Measurements from ENCODE around the gene PNLDC1. TPM values are rescaled to one million over a fixed set of nuclear protein-coding genes. Genes with fewer than 3 reads are reported as not detected.
"Not testable (repeated sequence)": the region's sequence is repeated elsewhere in the genome, so short reads cannot be mapped to it uniquely, and the experiment has no call there.

Gene PNLDC1
- total RNA-seq, 1 donor from 2014 or later: not detected

- intact Hi-C loops (cut with DNase I): no loop called here
- DNase-seq (no peak), ATAC-seq (ENCODE audit: poor library complexity) (no peak)
These were observed 13.7 kb downstream of the PNLDC1 start for GRCh38 chr6:159813781-159814180.

GRCh38 chr6:159815410-159815809 lies 15.3 kb downstream of the PNLDC1 start:
- ATAC-seq (ENCODE audit: poor library complexity) (no peak), DNase-seq (no peak)
- intact Hi-C loops (cut with DNase I): no loop called here

GRCh38 chr6:159816775-159817174 lies 16.7 kb downstream of the PNLDC1 start:
- ATAC-seq (ENCODE audit: poor library complexity); intact Hi-C loops (cut with DNase I); DNase-seq: not testable (repeated sequence)

- ATAC-seq (ENCODE audit: poor library complexity): no peak
- DNase-seq: no peak
- intact Hi-C loops (cut with DNase I): no loop called here
These were observed 18.1 kb downstream of the PNLDC1 start for GRCh38 chr6:159817951-159818739.

GRCh38 chr6:159819098-159819497 lies 19.0 kb downstream of the PNLDC1 start:
- ATAC-seq (ENCODE audit: poor library complexity): no peak

GRCh38 chr6:159819932-159820640 lies 20.0 kb downstream of the PNLDC1 start:
- intact Hi-C loops (cut with DNase I): no loop called here

More at GRCh38 chr6:159819098-159819497, 19.0 kb downstream of the PNLDC1 start:
- no peak for DNase-seq
- intact Hi-C loops (cut with DNase I): no loop called here

GRCh38 chr6:159821122-159821521 lies 21.0 kb downstream of the PNLDC1 start:
- intact Hi-C loops (cut with DNase I): no loop called here
- no peak for ATAC-seq (ENCODE audit: poor library complexity)

More at GRCh38 chr6:159819932-159820640, 20.0 kb downstream of the PNLDC1 start:
- DNase-seq: no peak
- no peak for ATAC-seq (ENCODE audit: poor library complexity)

GRCh38 chr6:159821726-159822125 lies 21.6 kb downstream of the PNLDC1 start:
- no peak for DNase-seq
- intact Hi-C loops (cut with DNase I): no loop called here
- no peak for ATAC-seq (ENCODE audit: poor library complexity)

More at GRCh38 chr6:159821122-159821521, 21.0 kb downstream of the PNLDC1 start:
- DNase-seq: no peak

- ATAC-seq (ENCODE audit: poor library complexity): no peak
- intact Hi-C loops (cut with DNase I): no loop called here
- no peak for DNase-seq
These were observed 23.9 kb downstream of the PNLDC1 start for GRCh38 chr6:159823953-159824352.

GRCh38 chr6:159824690-159825089 lies 24.6 kb downstream of the PNLDC1 start:
- ATAC-seq (ENCODE audit: poor library complexity); intact Hi-C loops (cut with DNase I); DNase-seq: not testable (repeated sequence)

GRCh38 chr6:159826004-159826403 lies 25.9 kb downstream of the PNLDC1 start:
- no peak for ATAC-seq (ENCODE audit: poor library complexity)
- intact Hi-C loops (cut with DNase I): no loop called here
- no peak for DNase-seq

- DNase-seq (no peak), ATAC-seq (ENCODE audit: poor library complexity) (peak; percentile 49)
- intact Hi-C loops (cut with DNase I): no loop called here
These were observed 27.0 kb downstream of the PNLDC1 start for GRCh38 chr6:159826968-159827647.

GRCh38 chr6:159828074-159828473 lies 28.0 kb downstream of the PNLDC1 start:
- intact Hi-C loops (cut with DNase I): no loop called here
- no peak for ATAC-seq (ENCODE audit: poor library complexity)
- DNase-seq: no peak

GRCh38 chr6:159829526-159829925 lies 29.4 kb downstream of the PNLDC1 start:
- DNase-seq (no peak), ATAC-seq (ENCODE audit: poor library complexity) (no peak)
- intact Hi-C loops (cut with DNase I): no loop called here

- intact Hi-C loops (cut with DNase I): no loop called here
- no peak for ATAC-seq (ENCODE audit: poor library complexity)
- no peak for DNase-seq
These were observed 30.7 kb downstream of the PNLDC1 start for GRCh38 chr6:159830501-159831372.

- no peak for ATAC-seq (ENCODE audit: poor library complexity)
- intact Hi-C loops (cut with DNase I): no loop called here
- no peak for DNase-seq
These were observed 31.2 kb downstream of the PNLDC1 start for GRCh38 chr6:159831373-159831679.

GRCh38 chr6:159832946-159833345 lies 32.9 kb downstream of the PNLDC1 start:
- intact Hi-C loops (cut with DNase I): no loop called here
- no peak for DNase-seq
- ATAC-seq (ENCODE audit: poor library complexity): no peak

GRCh38 chr6:159833556-159833955 lies 33.5 kb downstream of the PNLDC1 start:
- intact Hi-C loops (cut with DNase I): no loop called here
- DNase-seq (no peak), ATAC-seq (ENCODE audit: poor library complexity) (no peak)
